Measurements from ENCODE around the gene FGD4.

FGD4 gene

DNA sequence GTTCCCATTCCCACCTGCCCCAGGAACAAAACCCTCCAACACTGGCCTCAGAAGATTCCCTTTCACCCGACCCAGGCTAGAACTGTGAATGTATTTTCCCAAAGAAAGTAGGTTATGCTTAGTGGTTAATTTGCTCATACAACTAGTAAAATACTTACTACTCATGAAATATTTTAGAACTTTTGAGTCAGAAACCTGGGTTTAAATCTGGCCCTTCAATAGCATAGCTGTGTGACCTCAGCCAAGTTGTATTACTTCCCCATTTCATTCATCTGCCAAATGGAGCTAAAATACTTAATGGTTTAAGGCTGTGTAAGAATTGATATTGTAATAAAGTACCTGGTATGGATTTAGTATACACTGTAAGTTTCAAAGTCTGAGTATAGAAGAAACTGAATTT lies 210.6 kb downstream of the FGD4 start:
- peaks cover 4% of the 10 kb centered on the region for H3K4me1 Mint-ChIP-seq (ENCODE audit: low read depth)
- H3K36me3 Mint-ChIP-seq (ENCODE audit: low read depth), result peaks cover 4% of the 10 kb centered on the region
- no peaks in the 10 kb centered on the region for H3K27me3 Mint-ChIP-seq (ENCODE audit: low read depth)
- H3K27ac Mint-ChIP-seq, result no peak overlapping the region
- no peaks in the 10 kb centered on the region for H3K9me3 Mint-ChIP-seq
- H3K4me3 Mint-ChIP-seq, result no peak overlapping the region

DNA sequence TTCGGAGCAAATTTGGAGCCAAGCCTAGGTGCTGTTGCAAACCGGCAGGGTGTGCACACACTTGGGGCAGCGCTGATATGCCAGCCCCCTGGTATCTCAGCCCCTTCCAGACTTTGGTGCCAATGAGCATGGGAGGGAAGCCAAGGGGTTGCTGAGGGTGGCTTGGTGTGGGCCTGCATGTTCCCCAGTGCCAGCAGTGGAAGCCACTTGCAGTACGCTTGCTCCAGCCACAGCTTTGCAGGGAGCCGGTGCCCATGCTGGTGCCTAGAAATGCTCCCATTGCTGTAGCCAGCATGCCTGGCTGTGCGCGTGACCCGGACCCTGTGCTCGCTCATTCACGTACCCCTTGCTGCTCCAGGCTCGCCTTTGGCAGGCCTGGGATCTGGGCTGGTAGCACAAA lies 212.6 kb downstream of the FGD4 start:
- Mint-ChIP-seq H3K27ac (no peak overlapping the region), H3K9me3 (no peaks in the 10 kb centered on the region), H3K4me1 (ENCODE audit: low read depth) (no peaks in the 10 kb centered on the region), H3K4me3 (no peak overlapping the region), H3K36me3 (ENCODE audit: low read depth) (peaks cover 4% of the 10 kb centered on the region), H3K27me3 (ENCODE audit: low read depth) (peaks cover 5% of the 10 kb centered on the region)

DNA sequence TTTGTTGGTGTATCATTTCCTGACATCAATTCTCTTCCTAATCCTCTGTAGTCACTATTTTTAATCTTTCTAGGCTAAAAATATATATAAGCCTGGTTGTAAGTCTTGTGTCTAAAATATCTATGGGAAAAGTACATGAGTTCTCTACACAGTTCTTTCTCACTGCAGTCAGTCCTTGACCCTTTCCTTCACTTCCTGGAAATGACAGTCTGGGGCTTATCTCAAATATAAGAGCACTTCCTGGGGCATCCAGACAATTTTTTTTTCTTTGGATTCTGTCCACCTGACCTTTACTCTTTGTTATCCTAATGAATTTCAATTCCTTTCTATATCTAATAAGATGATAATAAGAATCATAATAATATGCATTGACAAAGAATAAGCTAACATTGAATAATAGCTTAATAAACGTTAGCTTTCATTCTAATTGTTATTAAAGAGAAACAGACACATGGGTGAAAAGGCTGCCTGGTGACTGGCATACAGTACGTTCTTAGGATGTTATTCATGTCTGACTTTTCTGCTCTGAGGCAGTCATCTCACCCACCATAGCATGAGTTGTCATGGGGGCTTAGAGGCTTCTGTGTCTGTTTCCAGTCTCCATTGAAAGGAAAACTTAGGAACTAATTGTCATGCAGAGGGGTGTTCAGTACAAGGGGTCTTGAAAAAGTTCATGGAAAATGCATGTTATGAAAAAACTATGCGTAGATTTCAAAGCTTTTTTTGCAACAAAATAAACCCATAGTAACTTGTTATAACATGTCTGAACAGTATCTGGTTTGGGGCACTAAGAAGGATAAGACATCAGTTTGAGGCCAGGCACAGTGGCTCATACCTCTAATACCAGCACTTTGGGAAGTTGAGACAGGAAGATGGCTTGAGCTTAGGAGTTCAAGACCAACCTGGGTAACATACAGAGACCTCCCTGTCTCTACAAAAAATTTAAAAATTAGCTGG lies 213.6 kb downstream of the FGD4 start:
- Mint-ChIP-seq H3K27ac (no peak overlapping the region), H3K9me3 (no peaks in the 10 kb centered on the region), H3K36me3 (ENCODE audit: low read depth) (peaks cover 4% of the 10 kb centered on the region), H3K27me3 (ENCODE audit: low read depth) (peaks cover 9% of the 10 kb centered on the region), H3K4me1 (ENCODE audit: low read depth) (no peaks in the 10 kb centered on the region), H3K4me3 (no peak overlapping the region)

DNA sequence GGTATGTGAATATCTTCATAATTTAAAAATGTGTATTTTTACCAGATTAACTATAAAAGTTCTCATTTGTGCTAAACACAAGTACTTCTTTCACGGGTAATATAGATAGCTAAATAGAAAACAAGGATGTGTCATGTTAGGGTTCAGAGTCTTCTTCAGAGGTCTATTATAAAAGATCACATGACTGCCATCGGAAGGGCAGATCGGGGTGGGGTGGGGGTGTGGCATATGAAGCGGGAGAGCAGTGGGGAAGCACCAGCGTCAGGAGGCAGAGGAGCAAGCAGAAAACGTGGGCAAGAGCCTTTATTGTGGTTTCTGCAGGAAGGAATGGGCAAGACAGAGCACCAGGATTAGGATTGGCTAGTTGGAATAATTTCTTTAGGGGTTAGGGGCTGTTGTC lies 216.1 kb downstream of the FGD4 start:
- Mint-ChIP-seq H3K36me3 (ENCODE audit: low read depth) (no peaks in the 10 kb centered on the region), H3K27me3 (ENCODE audit: low read depth) (peaks cover 11% of the 10 kb centered on the region), H3K27ac (no peak overlapping the region), H3K9me3 (no peaks in the 10 kb centered on the region), H3K4me3 (no peak overlapping the region), H3K4me1 (ENCODE audit: low read depth) (no peaks in the 10 kb centered on the region)

DNA sequence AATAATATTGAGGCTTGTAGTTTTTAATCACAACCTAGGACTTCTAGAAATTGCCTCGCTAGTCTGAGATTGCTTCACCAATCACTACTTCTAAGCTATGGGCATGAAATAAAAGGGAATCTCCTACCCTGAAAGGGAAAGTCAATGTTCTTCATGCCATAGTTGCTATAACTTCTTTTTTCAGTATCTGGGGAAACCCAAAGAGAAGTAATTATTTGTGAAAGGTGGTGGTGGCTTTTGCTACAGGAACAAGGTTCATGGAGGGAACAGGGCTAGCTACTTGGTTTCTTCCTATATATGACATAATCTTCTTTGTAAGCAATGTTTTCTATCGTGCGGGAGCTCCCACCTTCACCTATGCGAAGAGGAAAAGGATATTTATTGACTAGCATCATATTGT lies 218.2 kb downstream of the FGD4 start:
- no peaks in the 10 kb centered on the region for H3K36me3 Mint-ChIP-seq (ENCODE audit: low read depth)
- H3K27me3 Mint-ChIP-seq (ENCODE audit: low read depth), result peaks cover 11% of the 10 kb centered on the region
- no peaks in the 10 kb centered on the region for H3K9me3 Mint-ChIP-seq
- no peak overlapping the region for H3K4me3 Mint-ChIP-seq
- no peak overlapping the region for H3K27ac Mint-ChIP-seq
- H3K4me1 Mint-ChIP-seq (ENCODE audit: low read depth), result no peaks in the 10 kb centered on the region

DNA sequence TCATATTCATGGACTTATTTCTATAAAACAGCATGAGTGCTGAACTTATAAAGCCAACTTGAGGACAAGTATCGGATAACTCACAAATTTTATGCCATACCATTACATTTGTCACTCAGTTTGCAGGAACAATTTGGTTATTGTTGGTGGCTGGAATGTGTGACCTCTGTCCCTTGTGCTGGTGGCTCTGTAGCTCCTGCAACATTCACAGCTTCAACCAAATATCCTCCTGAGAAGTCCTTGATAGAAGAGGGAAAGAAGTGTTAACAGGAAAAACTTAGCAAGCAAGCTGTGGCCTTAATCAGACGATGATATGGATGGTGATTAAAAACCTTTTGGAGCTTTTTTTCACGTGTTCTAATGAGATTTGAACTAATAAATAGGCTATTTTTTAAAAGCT lies 218.8 kb downstream of the FGD4 start:
- H3K4me3 Mint-ChIP-seq, result no peak overlapping the region
- H3K9me3 Mint-ChIP-seq, result no peaks in the 10 kb centered on the region
- peaks cover 11% of the 10 kb centered on the region for H3K27me3 Mint-ChIP-seq (ENCODE audit: low read depth)
- H3K4me1 Mint-ChIP-seq (ENCODE audit: low read depth), result no peaks in the 10 kb centered on the region
- H3K27ac Mint-ChIP-seq, result no peak overlapping the region
- no peaks in the 10 kb centered on the region for H3K36me3 Mint-ChIP-seq (ENCODE audit: low read depth)

DNA sequence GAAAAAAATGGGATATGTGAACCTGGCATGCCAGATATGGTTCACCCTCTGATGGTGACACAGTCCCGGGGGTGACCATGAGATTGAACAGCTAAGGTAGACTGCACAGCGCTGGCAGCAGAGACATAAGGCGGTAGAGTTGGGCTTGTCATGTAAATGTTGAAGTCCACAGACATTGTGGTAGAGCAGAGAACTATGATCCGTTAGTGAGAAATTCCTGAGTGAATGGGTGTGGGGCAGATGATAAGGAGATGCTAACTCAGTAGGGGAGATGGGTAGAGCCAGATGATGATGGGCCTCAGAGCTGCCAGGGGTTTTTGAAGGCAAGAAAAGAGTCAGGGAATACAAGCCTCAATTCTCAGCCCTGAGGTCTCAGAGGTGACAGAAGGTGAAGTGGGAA lies 228.6 kb downstream of the FGD4 start:
- H3K36me3 Mint-ChIP-seq (ENCODE audit: low read depth), result no peaks in the 10 kb centered on the region
- no peak overlapping the region for H3K27ac Mint-ChIP-seq
- H3K4me1 Mint-ChIP-seq (ENCODE audit: low read depth), result no peaks in the 10 kb centered on the region
- no peak overlapping the region for H3K4me3 Mint-ChIP-seq
- H3K9me3 Mint-ChIP-seq, result no peaks in the 10 kb centered on the region
- peaks cover 4% of the 10 kb centered on the region for H3K27me3 Mint-ChIP-seq (ENCODE audit: low read depth)

DNA sequence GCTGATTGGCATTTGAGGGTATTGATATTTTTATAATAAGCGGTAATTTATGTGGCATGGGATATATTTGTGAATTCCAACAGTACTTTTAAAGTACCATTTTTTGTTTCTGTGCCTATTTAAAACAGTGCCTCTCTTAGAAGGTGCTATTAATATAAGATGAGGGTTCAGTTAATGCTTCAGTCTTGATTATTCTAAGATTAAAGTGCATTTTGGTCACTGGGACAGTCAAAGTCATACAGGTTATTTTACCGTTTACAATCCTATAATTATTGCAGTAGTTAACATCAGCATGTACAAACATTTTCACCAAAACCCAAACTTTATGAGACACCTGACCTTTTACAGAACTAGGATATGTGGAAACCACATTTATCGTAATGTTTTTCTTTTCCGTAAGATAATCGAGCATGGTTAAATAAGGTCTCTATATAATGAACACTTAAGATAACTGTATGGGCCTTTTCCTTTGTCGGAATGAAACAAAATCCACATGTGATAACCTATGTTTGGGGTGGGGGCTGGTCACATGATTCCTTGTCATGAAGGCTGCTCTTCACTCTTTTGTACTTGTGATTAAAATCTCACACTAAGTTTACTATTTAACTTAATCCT lies 242.0 kb downstream of the FGD4 start:
- no peaks in the 10 kb centered on the region for H3K4me1 Mint-ChIP-seq (ENCODE audit: low read depth)
- no peak overlapping the region for H3K27ac Mint-ChIP-seq
- H3K36me3 Mint-ChIP-seq (ENCODE audit: low read depth), result no peaks in the 10 kb centered on the region
- H3K4me3 Mint-ChIP-seq, result no peak overlapping the region
- H3K9me3 Mint-ChIP-seq, result no peaks in the 10 kb centered on the region
- no peaks in the 10 kb centered on the region for H3K27me3 Mint-ChIP-seq (ENCODE audit: low read depth)

DNA sequence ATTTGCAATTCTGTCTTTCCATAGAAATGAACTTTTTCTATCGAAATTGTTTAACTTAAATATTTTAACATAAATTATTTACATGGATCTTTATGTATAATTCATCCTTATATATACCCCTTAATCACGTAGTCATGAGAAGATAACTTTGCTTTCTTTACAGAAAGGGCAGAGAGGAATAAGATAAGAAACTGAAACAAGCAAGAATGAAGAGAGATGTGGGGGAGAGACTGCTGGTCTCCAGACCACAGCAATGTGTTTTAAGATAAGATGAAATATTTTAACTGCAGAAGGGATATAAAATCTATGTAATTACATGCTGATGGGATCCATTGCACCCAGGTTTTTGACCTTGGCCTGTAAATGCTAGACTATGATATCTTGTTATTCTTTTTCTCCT lies 245.1 kb downstream of the FGD4 start:
- no peaks in the 10 kb centered on the region for H3K4me1 Mint-ChIP-seq (ENCODE audit: low read depth)
- no peaks in the 10 kb centered on the region for H3K9me3 Mint-ChIP-seq
- H3K4me3 Mint-ChIP-seq, result no peak overlapping the region
- H3K27ac Mint-ChIP-seq, result no peak overlapping the region
- no peaks in the 10 kb centered on the region for H3K27me3 Mint-ChIP-seq (ENCODE audit: low read depth)
- no peaks in the 10 kb centered on the region for H3K36me3 Mint-ChIP-seq (ENCODE audit: low read depth)

DNA sequence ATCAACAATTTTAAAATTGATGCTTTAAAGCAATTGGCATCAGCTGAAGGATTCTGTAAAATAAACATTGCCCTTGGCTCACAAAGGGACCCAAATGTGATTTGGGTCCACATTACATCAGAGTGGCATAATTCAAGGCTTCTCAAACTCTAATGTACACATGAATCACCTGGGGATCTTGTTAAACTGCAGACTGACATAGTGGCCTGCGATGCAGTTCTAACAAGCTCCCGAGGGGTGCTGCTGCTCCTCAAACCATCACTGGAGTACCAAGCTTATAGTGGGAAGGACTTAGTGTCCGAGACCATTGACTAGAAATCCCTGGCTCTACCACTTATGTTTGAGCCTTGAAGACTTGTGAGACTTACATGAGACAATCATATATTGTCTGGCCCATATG lies 247.9 kb downstream of the FGD4 start:
- no peaks in the 10 kb centered on the region for H3K4me1 Mint-ChIP-seq (ENCODE audit: low read depth)
- H3K27me3 Mint-ChIP-seq (ENCODE audit: low read depth), result no peaks in the 10 kb centered on the region
- H3K9me3 Mint-ChIP-seq, result no peaks in the 10 kb centered on the region
- no peak overlapping the region for H3K4me3 Mint-ChIP-seq
- H3K36me3 Mint-ChIP-seq (ENCODE audit: low read depth), result no peaks in the 10 kb centered on the region
- no peak overlapping the region for H3K27ac Mint-ChIP-seq

DNA sequence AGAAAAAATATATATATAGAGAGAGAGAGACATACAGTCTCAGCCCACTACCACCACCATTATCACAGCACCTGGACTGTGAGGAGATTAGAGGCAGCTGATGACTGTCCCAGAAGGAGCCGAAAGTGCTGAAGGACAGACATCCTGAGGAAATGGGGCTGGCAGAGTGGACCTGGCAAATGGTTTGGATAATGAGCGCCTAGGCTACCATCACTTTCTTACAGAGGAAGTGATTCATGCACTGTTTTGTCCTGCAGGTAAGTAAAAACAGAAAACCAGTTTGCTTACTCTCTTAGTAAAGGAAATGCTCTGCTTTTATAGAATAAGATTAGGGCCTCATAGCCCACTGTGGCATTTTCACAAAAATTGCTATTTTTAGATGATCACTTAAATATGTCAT lies 251.2 kb downstream of the FGD4 start:
- H3K36me3 Mint-ChIP-seq (ENCODE audit: low read depth), result no peaks in the 10 kb centered on the region

DNA sequence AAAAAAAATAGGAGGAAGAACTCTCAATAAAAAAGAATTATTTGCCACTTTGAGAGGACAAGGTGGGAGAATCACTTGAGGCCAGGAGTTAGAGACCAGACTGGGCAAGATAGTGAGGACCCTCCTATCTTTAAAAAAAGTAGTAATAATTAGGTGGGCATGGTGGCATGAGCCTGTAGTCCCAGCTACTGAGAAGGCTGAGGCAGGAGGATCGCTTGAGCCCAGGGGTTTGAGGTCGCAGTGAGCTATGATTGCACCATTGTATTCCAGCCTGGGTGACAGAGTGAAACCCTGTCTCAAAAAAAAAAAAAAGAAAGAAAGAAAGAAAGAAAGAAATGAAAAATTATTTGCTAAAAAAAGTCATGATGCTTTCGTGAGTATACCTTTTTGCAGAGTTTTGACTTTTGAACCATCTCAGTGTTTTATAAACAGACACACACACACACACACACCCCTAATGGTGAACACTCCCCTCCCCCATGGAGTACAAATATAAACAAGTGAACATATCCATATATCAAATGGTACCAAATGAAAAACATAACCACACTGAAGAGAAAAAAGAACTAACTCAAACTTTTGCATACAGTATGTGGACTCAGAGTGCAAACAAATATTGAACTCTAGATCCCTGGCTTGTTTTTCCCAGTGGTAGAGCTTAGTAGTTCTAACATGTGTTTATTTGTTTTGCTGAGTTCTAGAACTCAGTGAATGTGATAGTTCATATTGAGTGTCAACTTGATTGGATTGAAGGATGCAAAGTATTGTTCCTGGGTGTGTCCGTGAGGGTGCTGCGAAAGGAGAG lies 252.0 kb downstream of the FGD4 start:
- Mint-ChIP-seq H3K27ac (no peak overlapping the region), H3K4me3 (no peak overlapping the region), H3K27me3 (ENCODE audit: low read depth) (no peaks in the 10 kb centered on the region), H3K4me1 (ENCODE audit: low read depth) (no peaks in the 10 kb centered on the region), H3K36me3 (ENCODE audit: low read depth) (no peaks in the 10 kb centered on the region), H3K9me3 (no peaks in the 10 kb centered on the region)

More for the DNA sequence above, 251.2 kb downstream of the FGD4 start:
- Mint-ChIP-seq H3K4me3 (no peak overlapping the region), H3K9me3 (no peaks in the 10 kb centered on the region), H3K4me1 (ENCODE audit: low read depth) (no peaks in the 10 kb centered on the region), H3K27me3 (ENCODE audit: low read depth) (no peaks in the 10 kb centered on the region), H3K27ac (no peak overlapping the region)

DNA sequence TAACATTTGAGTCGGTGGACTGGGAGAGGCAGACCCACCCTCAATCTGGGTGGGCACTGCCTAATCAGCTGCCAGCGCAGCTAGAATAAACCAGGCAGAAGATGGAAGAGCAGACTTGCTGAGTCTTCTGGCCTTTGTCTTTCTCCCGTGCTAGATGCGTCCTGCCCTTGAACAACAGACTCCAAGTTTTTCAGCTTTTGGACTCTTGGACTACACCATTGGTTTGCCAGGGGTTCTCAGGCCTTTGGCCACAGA lies 252.5 kb downstream of the FGD4 start:
- H3K4me1 Mint-ChIP-seq (ENCODE audit: low read depth), result no peaks in the 10 kb centered on the region
- H3K36me3 Mint-ChIP-seq (ENCODE audit: low read depth), result no peaks in the 10 kb centered on the region
- H3K27ac Mint-ChIP-seq, result no peak overlapping the region
- H3K4me3 Mint-ChIP-seq, result no peak overlapping the region
- H3K9me3 Mint-ChIP-seq, result no peaks in the 10 kb centered on the region
- H3K27me3 Mint-ChIP-seq (ENCODE audit: low read depth), result no peaks in the 10 kb centered on the region

DNA sequence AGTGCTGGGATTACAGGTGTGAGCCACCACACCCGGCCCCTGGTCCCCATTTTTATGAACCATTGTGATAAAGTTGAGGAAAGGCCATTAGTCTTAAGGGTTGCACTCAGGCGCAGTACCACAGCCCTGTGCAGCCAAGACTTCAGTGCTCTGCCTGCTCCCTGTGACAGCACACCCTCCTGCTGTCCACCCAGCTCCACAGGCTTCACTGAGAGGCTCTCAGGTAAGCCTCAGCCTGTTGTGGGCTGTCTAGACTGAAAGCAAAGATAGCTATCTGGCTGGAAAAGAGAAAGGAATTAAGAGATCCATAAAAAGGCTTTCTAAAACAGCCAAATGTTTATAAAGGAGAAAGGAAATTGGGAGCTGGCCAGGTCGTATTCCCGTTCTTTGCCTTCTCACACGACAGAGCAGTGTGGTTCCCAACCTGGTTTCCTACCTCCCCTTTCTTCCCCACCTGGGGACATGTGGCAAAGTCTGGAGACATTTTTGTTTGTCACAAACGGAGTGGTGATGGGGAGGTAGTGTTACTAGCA lies 260.6 kb downstream of the FGD4 start:
- no peak overlapping the region for H3K4me3 Mint-ChIP-seq
- H3K9me3 Mint-ChIP-seq, result no peaks in the 10 kb centered on the region
- H3K27ac Mint-ChIP-seq, result no peak overlapping the region
- no peaks in the 10 kb centered on the region for H3K36me3 Mint-ChIP-seq (ENCODE audit: low read depth)
- no peaks in the 10 kb centered on the region for H3K27me3 Mint-ChIP-seq (ENCODE audit: low read depth)
- H3K4me1 Mint-ChIP-seq (ENCODE audit: low read depth), result peaks cover 9% of the 10 kb centered on the region

DNA sequence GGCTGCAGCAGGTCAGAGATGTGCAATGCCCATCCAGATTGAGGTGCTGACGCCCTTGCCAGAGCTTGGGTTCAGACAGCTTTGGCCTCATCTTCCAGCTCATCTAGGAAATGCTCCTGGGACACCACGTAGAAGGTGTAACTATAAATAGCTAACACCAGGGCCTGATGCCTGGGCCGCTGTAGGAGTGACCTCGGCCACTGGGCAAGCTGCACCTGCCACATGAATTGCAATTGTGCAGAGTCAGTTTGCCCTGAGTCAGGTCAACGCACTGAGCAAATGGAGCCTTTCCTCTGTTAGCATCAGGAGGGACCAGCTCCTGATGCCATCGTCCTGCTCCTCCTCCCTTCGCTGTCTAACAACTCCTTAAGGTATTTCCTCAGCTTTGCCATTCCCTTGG lies 262.3 kb downstream of the FGD4 start:
- Mint-ChIP-seq H3K36me3 (ENCODE audit: low read depth) (no peaks in the 10 kb centered on the region), H3K4me3 (no peak overlapping the region), H3K27me3 (ENCODE audit: low read depth) (no peaks in the 10 kb centered on the region), H3K4me1 (ENCODE audit: low read depth) (peaks cover 9% of the 10 kb centered on the region), H3K9me3 (no peaks in the 10 kb centered on the region), H3K27ac (no peak overlapping the region)
